Measurements from ENCODE around the gene B4GALNT4. TPM values are rescaled to one million over a fixed set of nuclear protein-coding genes. Genes with fewer than 3 reads are reported as not detected.
"Not testable (repeated sequence)": the region's sequence is repeated elsewhere in the genome, so short reads cannot be mapped to it uniquely, and the experiment has no call there.

The B4GALNT4 gene
- 10 to 100 TPM in 1 of 4 donors, 1 to 10 TPM in 3; 2.5 to 12.0 (median 5.7) TPM for total RNA-seq

- Histone ChIP-seq H3K4me3 (peak within 1 kb of the TSS; percentile 42 to 59 (median 50)), H3K27ac (replicated peaks in 1 of 4) (peak within 1 kb of the TSS in 3 of 4 donors; percentile 13 to 70 (median 40)), H3K27me3 (peaks cover 0 to 28% (median 18%) of the 10 kb centered on the region in 4 donors), H3K9me3 (no peaks in the 10 kb centered on the region), H3K4me1 (peaks cover 5 to 21% (median 20%) of the 10 kb centered on the region in 4 donors), H3K36me3 (peaks cover 0 to 12% (median 0%) of the 10 kb centered on the region in 4 donors)
- intact Hi-C loops (cut with DNase I) = loop anchor here (10.0 kb wide), 1 partner anchor 165 kb away; the partner anchor contains the start of genes BET1L and RIC8A
- WGBS = no CpG with 5 or more reads among the region's 118 CpGs
- no peak for TF ChIP-seq EP300 (IDR thresholded peaks at IDR 0.05)
- no peak for TF ChIP-seq POLR2A (IDR thresholded peaks at IDR 0.05; ENCODE audit: low read depth)
- TF ChIP-seq POLR2AphosphoS5 (IDR thresholded peaks at IDR 0.05) = no peak
- no peak for TF ChIP-seq CTCF (IDR thresholded peaks at IDR 0.05)
- no peak for DNase-seq (ENCODE audit: extremely low spot score)
Observed at GRCh38 chr11:369336-370018, at the start of gene B4GALNT4. B4GALNT4 (plus strand) TSS chr11:369499; CDS start chr11:369804, 305 bp downstream.

GRCh38 chr11:319888-320273 lies 49.4 kb upstream of the B4GALNT4 start:
- intact Hi-C loops (cut with DNase I); H3K9me3 ChIP-seq; H3K36me3 ChIP-seq; DNase-seq (ENCODE audit: extremely low spot score): not testable (repeated sequence)
- Histone ChIP-seq H3K27ac (replicated peaks in 1 of 4) (peak overlapping the region; percentile 95 to 97 (median 96)), H3K4me3 (peak overlapping the region; percentile 70 to 97 (median 72)), H3K4me1 (peaks cover 19 to 50% (median 45%) of the 10 kb centered on the region in 4 donors), H3K27me3 (peaks cover 0 to 19% (median 8%) of the 10 kb centered on the region in 4 donors)
- WGBS = 0% methylated on average over 4 of the region's 10 CpGs

GRCh38 chr11:324156-324555 lies 45.1 kb upstream of the B4GALNT4 start:
- DNase-seq (ENCODE audit: extremely low spot score) = no peak
- H3K9me3 ChIP-seq = no peaks in the 10 kb centered on the region
- 65% methylated on average over 11 of the region's 11 CpGs for WGBS
- H3K27me3 ChIP-seq = no peaks in the 10 kb centered on the region
- intact Hi-C loops (cut with DNase I) = no loop called here
- no peak for TF ChIP-seq CTCF (IDR thresholded peaks at IDR 0.05)
- no peak for TF ChIP-seq EP300 (IDR thresholded peaks at IDR 0.05)
- TF ChIP-seq POLR2A (IDR thresholded peaks at IDR 0.05; ENCODE audit: low read depth) = no peak
- no peak for TF ChIP-seq POLR2AphosphoS5 (IDR thresholded peaks at IDR 0.05)
- H3K27ac ChIP-seq (replicated peaks in 1 of 4) = peak overlapping the region; percentile 86 to 87 (median 86)
- no peak overlapping the region for H3K4me3 ChIP-seq
- H3K4me1 ChIP-seq = peaks cover 46 to 61% (median 52%) of the 10 kb centered on the region in 4 donors
- H3K36me3 ChIP-seq = no peaks in the 10 kb centered on the region

GRCh38 chr11:324593-325517 lies 44.4 kb upstream of the B4GALNT4 start:
- peak overlapping the region; percentile 86 to 90 (median 87) for H3K27ac ChIP-seq (replicated peaks in 1 of 4)
- intact Hi-C loops (cut with DNase I) = not testable (repeated sequence)

GRCh38 chr11:325796-326591 lies 43.3 kb upstream of the B4GALNT4 start:
- Histone ChIP-seq H3K27ac (replicated peaks in 1 of 4) (peak overlapping the region; percentile 86 to 90 (median 87)), H3K36me3 (no peaks in the 10 kb centered on the region), H3K4me1 (peaks cover 46 to 58% (median 50%) of the 10 kb centered on the region in 4 donors), H3K9me3 (no peaks in the 10 kb centered on the region), H3K4me3 (peak overlapping the region in 1 of 4 donors; percentile 15), H3K27me3 (no peaks in the 10 kb centered on the region)
- intact Hi-C loops (cut with DNase I) = loop anchor here (2.0 kb wide), 1 partner anchor 27 kb away; no protein-coding TSS in a partner anchor
- no peak for DNase-seq (ENCODE audit: extremely low spot score)
- 83% methylated on average over 29 of the region's 30 CpGs for WGBS
- TF ChIP-seq EP300 (IDR thresholded peaks at IDR 0.05) = no peak
- TF ChIP-seq POLR2A (IDR thresholded peaks at IDR 0.05; ENCODE audit: low read depth) = no peak
- TF ChIP-seq POLR2AphosphoS5 (IDR thresholded peaks at IDR 0.05) = no peak
- TF ChIP-seq CTCF (IDR thresholded peaks at IDR 0.05) = no peak

More at GRCh38 chr11:324593-325517, 44.4 kb upstream of the B4GALNT4 start:
- not testable (repeated sequence) for H3K36me3 ChIP-seq; H3K27me3 ChIP-seq; H3K9me3 ChIP-seq; DNase-seq (ENCODE audit: extremely low spot score)
- Histone ChIP-seq H3K4me1 (peaks cover 46 to 61% (median 52%) of the 10 kb centered on the region in 4 donors), H3K4me3 (peak overlapping the region in 2 of 4 donors; percentile 20 to 21)
- TF ChIP-seq POLR2AphosphoS5 (IDR thresholded peaks at IDR 0.05) = peak in 1 of 2 donors; percentile 17
- 56% methylated on average over 27 of the region's 34 CpGs for WGBS

Data from esophagus muscularis mucosa (tissue), 4 donors.